GM23338 (cell line): Measurements from ENCODE around the gene MT2A. TPM values are rescaled to one million over a fixed set of nuclear protein-coding genes. Genes with fewer than 3 reads are reported as not detected.

Experiments
- ATAC-seq: fragments of 200-7000 bp; cut with Tn5 transposase; 3 replicates; pipeline ENCODE4 v1.9.1; 2020
- DNase-seq: peaks from one replicate; pipeline ENCODE4 v3.0.0-alpha.2; 2015; ENCODE audit warnings: low spot score
- H2AFZ ChIP-seq: fragments of 200-600 bp; sonication (generic); 2 replicates; pipeline ENCODE4 v1.8.0; 2016; ENCODE audit warnings: antibody characterized with exemption, mild to moderate bottlenecking, moderate library complexity
- H3F3A ChIP-seq: fragments of 200-600 bp; sonication (generic); replicated peaks from 2 replicates; pipeline ENCODE4 v1.8.0; 2017; ENCODE audit warnings: antibody characterized with exemption, mixed run types, low read depth
- H3K27ac ChIP-seq: fragments of 200-600 bp; sonication (generic); 2 replicates; pipeline ENCODE4 v1.6.1; 2016; ENCODE audit warnings: low read depth
- H3K27me3 ChIP-seq: fragments of 200-600 bp; sonication (generic); 2 replicates; pipeline ENCODE4 v1.8.0; 2016; ENCODE audit warnings: mild to moderate bottlenecking, mixed run types, moderate library complexity; ENCODE audit not compliant: insufficient read depth
- H3K36me3 ChIP-seq: fragments of 200-600 bp; sonication (generic); 2 replicates; pipeline ENCODE4 v1.8.0; 2016; ENCODE audit warnings: mild to moderate bottlenecking; ENCODE audit not compliant: insufficient read depth
- H3K4me1 ChIP-seq: fragments of 200-600 bp; sonication (generic); 2 replicates; pipeline ENCODE4 v1.8.0; 2016; ENCODE audit warnings: mild to moderate bottlenecking, moderate library complexity; ENCODE audit not compliant: insufficient read depth
- H3K4me2 ChIP-seq: fragments of 200-600 bp; sonication (generic); 2 replicates; pipeline ENCODE4 v1.7.1; 2017; ENCODE audit warnings: mixed run types
- H3K4me3 ChIP-seq: fragments of 200-600 bp; sonication (generic); 2 replicates; pipeline ENCODE4 v1.6.1; 2016; ENCODE audit warnings: mixed run types
- H3K79me2 ChIP-seq: fragments of 200-600 bp; sonication (generic); replicated peaks from 2 replicates; pipeline ENCODE4 v1.8.0; 2017; ENCODE audit warnings: mild to moderate bottlenecking; ENCODE audit not compliant: insufficient read depth
- H3K9me2 ChIP-seq: fragments of 200-600 bp; sonication (generic); 2 replicates; pipeline ENCODE4 v1.8.0; 2017; ENCODE audit not compliant: insufficient read depth
- H4K20me1 ChIP-seq: fragments of 200-600 bp; sonication (generic); replicated peaks from 2 replicates; pipeline ENCODE4 v1.8.0; 2017; ENCODE audit warnings: mild to moderate bottlenecking; ENCODE audit not compliant: insufficient read depth
- H3K27ac Mint-ChIP-seq: 2 replicates; pipeline ENCODE4 v1.8.0; 2020; ENCODE audit warnings: inconsistent platforms, mild to moderate bottlenecking, moderate library complexity, mixed read lengths
- H3K27me3 Mint-ChIP-seq: 3 replicates; pipeline ENCODE4 v1.8.0; 2022; ENCODE audit warnings: low read depth, mild to moderate bottlenecking, moderate library complexity, mixed read lengths, inconsistent platforms; ENCODE audit not compliant: insufficient read depth, poor library complexity
- H3K36me3 Mint-ChIP-seq: 3 replicates; pipeline ENCODE4 v1.8.0; 2021; ENCODE audit warnings: low read depth, mild to moderate bottlenecking, inconsistent platforms, moderate library complexity, mixed read lengths
- H3K4me1 Mint-ChIP-seq: 3 replicates; pipeline ENCODE4 v1.8.0; 2020; ENCODE audit warnings: mild to moderate bottlenecking, inconsistent platforms, mixed read lengths
- H3K4me3 Mint-ChIP-seq: 3 replicates; pipeline ENCODE4 v1.8.0; 2021; ENCODE audit warnings: moderate library complexity, mild to moderate bottlenecking, inconsistent platforms, mixed read lengths
- H3K9me3 Mint-ChIP-seq: 3 replicates; pipeline ENCODE4 v1.8.0; 2020; ENCODE audit warnings: moderate library complexity, mild to moderate bottlenecking, inconsistent platforms, mixed read lengths
- CTCF ChIP-seq, 2 experiments: fragments of 200-600 bp in 1 of 2; sonication (generic) in 1 of 2; conservative IDR thresholded peaks; 2 replicates each; pipeline versions ENCODE4 v1.5.1 to v1.6.1; 2016 to 2017; ENCODE audit warnings: antibody characterized with exemption in 2 of 2, low read depth in 2 of 2, mild to moderate bottlenecking in 2 of 2, moderate library complexity in 1 of 2
- ETS1 ChIP-seq: IDR thresholded peaks from 2 replicates; pipeline ENCODE4 v1.6.1; 2016; ENCODE audit warnings: antibody characterized with exemption
- EZH2phosphoT487 ChIP-seq: fragments of 200-600 bp; sonication (generic); IDR thresholded peaks from one replicate; pipeline ENCODE4 v1.8.1; 2018; ENCODE audit warnings: antibody characterized with exemption; ENCODE audit not compliant: unreplicated experiment
- POLR2AphosphoS5 ChIP-seq: IDR thresholded peaks from 2 replicates; pipeline ENCODE4 v1.6.1; 2016; ENCODE audit warnings: antibody characterized with exemption, low read depth
- ZNF114 ChIP-seq: fragments of 250-450 bp; sonication (Bioruptor Pico); IDR thresholded peaks from 2 replicates; pipeline ENCODE4 v1.5.0; 2020; ENCODE audit warnings: mild to moderate bottlenecking, moderate library complexity
- ZNF331 ChIP-seq: fragments of 250-450 bp; sonication (Bioruptor Pico); IDR thresholded peaks from 2 replicates; pipeline ENCODE4 v1.5.0; 2020; ENCODE audit warnings: low read depth, mild to moderate bottlenecking, moderate library complexity
- ZNF462 ChIP-seq: fragments of 250-450 bp; sonication (Bioruptor Pico); IDR thresholded peaks from 2 replicates; pipeline ENCODE4 v1.5.0; 2020; ENCODE audit warnings: mild to moderate bottlenecking, moderate library complexity
- polyA plus RNA-seq: library from polyadenylated mRNA; unstranded; fragments of >200 nt; fragmentation: Nextera tagmentation; extraction: Ambion mirVana; gene quantifications from 2 replicates; pipeline ENCODE4 v1.2.1, GENCODE V29; 2016
- total RNA-seq: library from RNA; depleted of rRNA; stranded (reverse); fragments of >200 nt; shearing (Covaris generic); gene quantifications from 2 replicates; pipeline ENCODE4 v1.2.3, GENCODE V29; 2014

MT2A gene
- total and polyA plus RNA-seq, 2 experiments from 2014 or later, result 13.9 to 243 TPM

GRCh38 chr16:56610609-56611111 is 2.3 kb downstream of the MT2A start:
- Histone ChIP-seq H3K36me3 (no peaks in the 10 kb centered on the region), H2AFZ (no peak overlapping the region), H3K4me2 (peak overlapping the region; percentile 74), H3K4me1 (peaks cover 28% of the 10 kb centered on the region), H3K27ac (no peak overlapping the region), H3K27me3 (peaks cover 97% of the 10 kb centered on the region), H3K79me2 (no peaks in the 10 kb centered on the region), H3K9me2 (no peaks in the 10 kb centered on the region), H3K4me3 (no peak overlapping the region), H4K20me1 (no peaks in the 10 kb centered on the region), H3F3A (peaks cover 14% of the 10 kb centered on the region; the same call in 1 of the 2 replicates)
- H3K4me1 Mint-ChIP-seq, result peaks cover 34% of the 10 kb centered on the region
- ATAC-seq, result no peak
- no peak for DNase-seq
- H3K4me3 Mint-ChIP-seq, result peak overlapping the region; percentile 89
- H3K27me3 Mint-ChIP-seq, result peaks cover 58% of the 10 kb centered on the region
- TF ChIP-seq ETS1 (0 out of 2 replicates have a peak, but pooled peaks have one; percentile 31), CTCF (conservative IDR thresholded peaks at IDR 0.05; ENCODE audit: low read depth in 2 of 2) (no peak)
- no peak overlapping the region for H3K27ac Mint-ChIP-seq
- H3K9me3 Mint-ChIP-seq, result no peaks in the 10 kb centered on the region
- peaks cover 9% of the 10 kb centered on the region; the same call in 2 of the 3 replicates for H3K36me3 Mint-ChIP-seq

- Histone ChIP-seq H3K36me3 (no peaks in the 10 kb centered on the region), H3K27me3 (peaks cover 98% of the 10 kb centered on the region), H3K4me1 (peaks cover 30% of the 10 kb centered on the region), H2AFZ (no peak overlapping the region), H4K20me1 (no peaks in the 10 kb centered on the region), H3F3A (peaks cover 14% of the 10 kb centered on the region; the same call in 1 of the 2 replicates), H3K79me2 (no peaks in the 10 kb centered on the region), H3K27ac (no peak overlapping the region), H3K9me2 (no peaks in the 10 kb centered on the region), H3K4me3 (no peak overlapping the region), H3K4me2 (no peak overlapping the region)
- peaks cover 9% of the 10 kb centered on the region; the same call in 2 of the 3 replicates for H3K36me3 Mint-ChIP-seq
- no peak overlapping the region for H3K27ac Mint-ChIP-seq
- H3K9me3 Mint-ChIP-seq, result no peaks in the 10 kb centered on the region
- peaks cover 64% of the 10 kb centered on the region for H3K27me3 Mint-ChIP-seq
- H3K4me1 Mint-ChIP-seq, result peaks cover 34% of the 10 kb centered on the region
- H3K4me3 Mint-ChIP-seq, result no peak overlapping the region
- DNase-seq, result no peak
- ATAC-seq, result no peak
- TF ChIP-seq POLR2AphosphoS5, result no peak
- TF ChIP-seq ZNF331, result no peak
- TF ChIP-seq EZH2phosphoT487, result no peak
- TF ChIP-seq ZNF462 (CRISPR knock-in tag), result no peak
- TF ChIP-seq CTCF (conservative IDR thresholded peaks at IDR 0.05; ENCODE audit: low read depth in 2 of 2), result no peak
- no peak for TF ChIP-seq ZNF114 (CRISPR knock-in tag)
- TF ChIP-seq ETS1, result no peak
These were observed 3.0 kb downstream of the MT2A start for GRCh38 chr16:56611281-56611833.
